ENCODE results near the gene KIF13A.

KIF13A gene

DNA sequence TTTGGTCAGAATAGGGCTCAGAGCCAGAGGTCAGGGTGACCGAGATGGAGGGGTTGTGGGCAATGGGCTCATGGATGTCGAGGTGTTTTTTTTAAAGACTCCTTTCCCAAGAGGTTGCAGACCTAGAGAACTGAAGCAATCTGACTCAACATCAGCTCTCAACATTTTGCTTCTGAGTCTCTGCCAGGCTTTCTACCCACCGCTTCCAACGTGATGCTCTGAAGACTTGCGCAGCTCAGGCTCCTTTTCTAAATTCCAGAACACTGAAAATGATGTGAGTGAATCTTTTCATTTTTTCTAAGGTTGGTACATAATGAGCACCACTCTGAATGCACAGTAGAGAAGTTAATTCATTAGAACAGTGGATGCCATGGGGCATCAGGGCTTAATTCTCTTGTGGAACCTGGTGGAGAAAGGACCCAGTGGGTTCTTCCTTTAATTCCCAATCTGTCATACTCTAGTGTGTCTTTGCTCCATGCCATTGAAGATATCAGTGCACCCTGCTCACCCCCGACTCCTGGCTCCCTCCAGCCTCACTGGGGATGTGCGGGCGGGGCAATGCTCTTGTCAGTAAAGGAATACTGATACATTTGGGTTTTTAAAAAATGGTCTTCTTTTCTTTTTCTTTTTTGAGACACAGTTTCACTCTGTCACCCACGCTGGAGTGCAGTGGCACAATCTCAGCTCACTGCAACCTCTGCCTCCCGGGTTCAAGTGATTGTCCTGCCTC lies 17.0 kb upstream of the KIF13A start:
- Histone ChIP-seq H3K36me3 (no peaks in the 10 kb centered on the region), H3K27me3 (no peaks in the 10 kb centered on the region), H3K27ac (no peak overlapping the region), H3K9me3 (replicated peaks in 1 of 11) (no peaks in the 10 kb centered on the region), H3K4me2 (no peak overlapping the region), H4K20me1 (no peaks in the 10 kb centered on the region), H3K9ac (no peak overlapping the region), H3K4me1 (peaks cover 0 to 3% (median 0%) of the 10 kb centered on the region in 10 experiments; a peak in 2 of 20 replicates), H3K4me3 (no peak overlapping the region)
- TF ChIP-seq Cebpa-rat (IDR thresholded peaks at IDR 0.05): no peak

DNA sequence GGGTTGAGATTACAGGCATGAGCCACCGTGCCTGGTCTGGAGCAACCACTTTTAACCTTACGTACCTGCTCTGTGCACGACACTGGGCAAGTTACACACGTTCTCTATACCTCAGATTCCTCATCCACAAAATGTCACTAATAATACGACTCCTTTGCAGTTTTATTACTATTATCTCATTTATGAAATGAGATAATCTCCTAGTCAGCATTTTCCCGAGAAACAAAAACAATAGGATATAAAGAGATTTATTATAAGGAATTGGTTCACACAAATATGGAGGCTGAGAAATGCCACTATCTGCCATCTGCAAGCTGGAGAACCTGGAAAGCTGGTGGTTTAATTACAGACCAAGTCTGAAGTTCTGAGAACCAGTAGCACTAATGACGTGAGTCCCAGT lies 12.0 kb upstream of the KIF13A start:
- no peak overlapping the region for H3K27ac ChIP-seq
- peaks cover 0 to 14% (median 0%) of the 10 kb centered on the region in 11 experiments; a peak in 2 of 22 replicates for H3K9me3 ChIP-seq (replicated peaks in 1 of 11)
- H3K36me3 ChIP-seq: no peaks in the 10 kb centered on the region
- no peak for TF ChIP-seq Cebpa-rat (IDR thresholded peaks at IDR 0.05)
- H4K20me1 ChIP-seq: no peaks in the 10 kb centered on the region
- H3K4me1 ChIP-seq: peaks cover under 1 to 37% (median 21%) of the 10 kb centered on the region in 10 experiments; a peak in 18 of 20 replicates
- no peak overlapping the region for H3K4me2 ChIP-seq
- no peak overlapping the region for H3K9ac ChIP-seq
- H3K4me3 ChIP-seq: no peak overlapping the region
- no peaks in the 10 kb centered on the region for H3K27me3 ChIP-seq

DNA sequence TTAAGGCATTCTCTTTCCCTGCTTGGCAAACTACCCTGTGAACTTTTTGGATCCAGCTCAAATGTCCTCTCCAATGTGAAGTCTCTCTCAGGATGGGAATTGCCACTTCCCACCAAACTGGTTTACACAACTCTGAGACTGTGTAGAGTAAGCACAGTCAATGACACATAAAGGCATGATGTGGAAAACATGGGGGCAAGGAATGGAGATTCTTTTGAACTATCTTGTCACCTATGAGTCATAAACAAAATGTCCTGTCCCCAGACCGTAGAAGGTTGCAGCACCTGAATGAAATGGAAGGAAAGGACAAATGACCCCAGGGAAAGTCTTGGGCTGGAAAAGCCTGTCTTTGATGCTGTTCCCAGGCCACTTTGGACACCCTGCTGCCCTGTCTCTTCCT lies 11.0 kb upstream of the KIF13A start:
- Histone ChIP-seq H3K4me2 (peak overlapping the region in 10 of 11 experiments; percentile 1 to 70 (median 46); a peak in 14 of 22 replicates), H3K9ac (no peak overlapping the region), H3K4me1 (peaks cover 9 to 47% (median 29%) of the 10 kb centered on the region in 10 experiments), H3K27me3 (no peaks in the 10 kb centered on the region), H3K27ac (peak overlapping the region in 2 of 11 experiments; percentile 12 to 31; a peak in 2 of 22 replicates), H3K9me3 (replicated peaks in 1 of 11) (peaks cover 0 to 18% (median 0%) of the 10 kb centered on the region in 11 experiments; a peak in 3 of 22 replicates), H3K4me3 (no peak overlapping the region), H3K36me3 (no peaks in the 10 kb centered on the region), H4K20me1 (no peaks in the 10 kb centered on the region)
- TF ChIP-seq Cebpa-rat (IDR thresholded peaks at IDR 0.05): no peak

DNA sequence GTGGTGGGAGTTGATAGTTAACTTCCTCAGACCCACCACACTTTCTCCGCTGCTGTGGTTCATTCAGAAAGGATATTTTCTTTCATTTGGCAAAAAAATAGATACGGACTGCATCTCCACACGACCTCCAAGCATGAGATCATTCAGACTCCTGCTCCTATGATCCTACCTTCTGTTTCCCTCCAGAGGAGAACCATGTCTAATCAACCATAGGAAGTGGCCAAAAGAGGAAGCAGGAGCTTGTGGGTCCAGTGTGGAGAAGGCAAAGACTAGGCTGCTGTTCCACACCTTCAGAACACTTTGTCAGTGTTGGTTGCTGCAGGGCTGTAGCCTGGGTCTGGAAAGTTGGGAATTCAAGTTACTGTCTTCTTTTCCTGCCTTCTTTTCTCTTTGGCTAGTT lies 10.6 kb upstream of the KIF13A start:
- H4K20me1 ChIP-seq: no peaks in the 10 kb centered on the region
- no peaks in the 10 kb centered on the region for H3K36me3 ChIP-seq
- TF ChIP-seq Cebpa-rat (IDR thresholded peaks at IDR 0.05): no peak
- H3K9me3 ChIP-seq (replicated peaks in 1 of 11): peaks cover 0 to 18% (median 0%) of the 10 kb centered on the region in 11 experiments; a peak in 3 of 22 replicates
- no peak overlapping the region for H3K4me3 ChIP-seq
- H3K9ac ChIP-seq: no peak overlapping the region
- no peaks in the 10 kb centered on the region for H3K27me3 ChIP-seq
- H3K4me2 ChIP-seq: peak overlapping the region in 10 of 11 experiments; percentile 1 to 70 (median 46); a peak in 15 of 22 replicates
- H3K27ac ChIP-seq: peak overlapping the region in 4 of 11 experiments; percentile 7 to 31 (median 11); a peak in 6 of 22 replicates
- H3K4me1 ChIP-seq: peaks cover 13 to 51% (median 33%) of the 10 kb centered on the region in 10 experiments

DNA sequence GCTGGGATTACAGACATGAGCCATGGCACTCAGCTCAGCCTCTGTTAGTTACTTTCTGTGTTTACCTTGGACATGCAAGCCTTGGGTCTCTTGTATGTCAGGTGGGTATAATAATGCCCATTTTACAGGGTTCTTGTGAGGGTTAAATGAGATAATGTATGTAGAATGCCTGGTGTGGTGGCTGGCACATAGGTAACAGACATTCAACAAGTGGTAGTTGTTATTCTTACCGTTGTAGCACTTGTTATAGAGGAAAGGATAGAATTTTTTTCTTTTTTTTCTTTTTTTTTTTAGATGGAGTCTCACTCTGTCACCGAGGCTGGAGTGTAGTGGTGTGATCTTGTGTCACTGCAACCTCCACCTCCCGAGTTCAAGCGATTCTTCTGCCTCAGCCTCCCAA lies 8.0 kb upstream of the KIF13A start:
- TF ChIP-seq Cebpa-rat (IDR thresholded peaks at IDR 0.05): no peak

DNA sequence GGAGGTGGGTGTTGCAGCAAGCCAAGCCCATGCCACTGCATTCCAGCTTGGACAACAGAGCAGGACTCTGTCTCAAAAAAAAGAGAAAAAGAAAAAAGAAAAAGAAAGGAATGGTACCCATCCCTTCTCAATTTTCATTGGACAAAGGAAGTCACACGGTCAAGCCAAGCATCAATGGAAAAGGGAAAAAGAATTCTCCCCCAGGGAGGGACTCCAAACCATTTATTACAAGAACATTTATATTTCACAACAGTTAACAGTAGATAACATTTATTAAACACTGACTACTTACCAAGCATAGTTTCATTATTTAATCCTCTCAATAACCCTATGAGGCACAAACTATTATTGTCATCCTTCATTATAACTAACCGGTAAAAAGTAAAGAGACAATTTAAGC lies 6.6 kb upstream of the KIF13A start:
- Histone ChIP-seq H3K27ac (peak overlapping the region; percentile 35 to 96 (median 91); a peak in 21 of 22 replicates), H3K9me3 (replicated peaks in 1 of 11) (peaks cover 0 to 18% (median 0%) of the 10 kb centered on the region in 11 experiments; a peak in 3 of 22 replicates), H4K20me1 (no peaks in the 10 kb centered on the region), H3K4me2 (peak overlapping the region; percentile 19 to 94 (median 75); a peak in 21 of 22 replicates), H3K9ac (peak overlapping the region in 10 of 11 experiments; percentile 31 to 80 (median 74); a peak in 18 of 22 replicates), H3K4me1 (peaks cover 27 to 91% (median 65%) of the 10 kb centered on the region in 10 experiments), H3K27me3 (no peaks in the 10 kb centered on the region), H3K36me3 (no peaks in the 10 kb centered on the region), H3K4me3 (no peak overlapping the region)
- no peak for TF ChIP-seq Cebpa-rat (IDR thresholded peaks at IDR 0.05)

More for the DNA sequence above, 8.0 kb upstream of the KIF13A start:
- no peaks in the 10 kb centered on the region for H3K27me3 ChIP-seq
- H4K20me1 ChIP-seq: no peaks in the 10 kb centered on the region
- H3K4me2 ChIP-seq: 0 out of 22 replicates have a peak overlapping the region, but pooled peaks of 1 of the 11 experiments have one; percentile 0
- no peak overlapping the region for H3K4me3 ChIP-seq
- H3K4me1 ChIP-seq: peaks cover 23 to 77% (median 59%) of the 10 kb centered on the region in 10 experiments
- no peak overlapping the region for H3K9ac ChIP-seq
- no peaks in the 10 kb centered on the region for H3K36me3 ChIP-seq
- peak overlapping the region in 8 of 11 experiments; percentile 9 to 96 (median 90); a peak in 12 of 22 replicates for H3K27ac ChIP-seq
- peaks cover 0 to 18% (median 0%) of the 10 kb centered on the region in 11 experiments; a peak in 3 of 22 replicates for H3K9me3 ChIP-seq (replicated peaks in 1 of 11)

DNA sequence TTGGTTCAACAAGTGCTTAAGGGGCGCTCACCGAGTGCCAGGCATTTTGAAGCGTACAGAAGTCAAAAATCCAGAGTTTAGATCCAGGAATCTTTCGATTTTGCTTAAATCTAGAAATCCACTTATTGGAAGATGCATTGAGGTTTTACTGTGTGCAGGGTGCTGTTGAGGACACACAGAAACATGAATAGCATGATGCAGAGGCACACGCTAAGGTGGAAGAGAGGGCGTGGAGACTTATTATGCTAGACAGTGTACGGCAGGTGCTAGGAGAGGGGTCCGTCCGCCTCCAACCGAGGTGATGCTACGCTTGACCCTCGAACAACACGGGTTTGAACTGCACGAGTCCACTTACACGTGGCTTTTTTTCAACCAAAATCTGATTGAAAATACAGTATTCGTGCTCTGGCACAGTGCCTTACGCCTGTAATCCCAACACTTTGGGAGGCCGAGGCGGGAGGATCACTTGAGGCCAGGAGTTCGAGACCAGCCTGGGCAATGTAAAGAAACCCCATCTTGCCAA lies 1.0 kb upstream of the KIF13A start:
- Histone ChIP-seq H3K9me3 (replicated peaks in 1 of 11) (no peaks in the 10 kb centered on the region), H3K36me3 (peaks cover 0 to 10% (median 6%) of the 10 kb centered on the region in 11 experiments; a peak in 8 of 22 replicates), H3K27ac (peak overlapping the region; percentile 80 to 95 (median 91); a peak in 21 of 22 replicates), H3K27me3 (peaks cover 0 to 27% (median 21%) of the 10 kb centered on the region in 11 experiments; a peak in 15 of 22 replicates), H4K20me1 (peaks cover 5 to 36% (median 28%) of the 10 kb centered on the region in 11 experiments; a peak in 19 of 22 replicates), H3K4me1 (peaks cover 33 to 84% (median 73%) of the 10 kb centered on the region in 10 experiments), H3K4me2 (peak overlapping the region; percentile 77 to 98 (median 94)), H3K9ac (peak overlapping the region; percentile 86 to 95 (median 91); a peak in 21 of 22 replicates), H3K4me3 (peak overlapping the region; percentile 77 to 90 (median 85))
- no peak for TF ChIP-seq Cebpa-rat (IDR thresholded peaks at IDR 0.05)

DNA sequence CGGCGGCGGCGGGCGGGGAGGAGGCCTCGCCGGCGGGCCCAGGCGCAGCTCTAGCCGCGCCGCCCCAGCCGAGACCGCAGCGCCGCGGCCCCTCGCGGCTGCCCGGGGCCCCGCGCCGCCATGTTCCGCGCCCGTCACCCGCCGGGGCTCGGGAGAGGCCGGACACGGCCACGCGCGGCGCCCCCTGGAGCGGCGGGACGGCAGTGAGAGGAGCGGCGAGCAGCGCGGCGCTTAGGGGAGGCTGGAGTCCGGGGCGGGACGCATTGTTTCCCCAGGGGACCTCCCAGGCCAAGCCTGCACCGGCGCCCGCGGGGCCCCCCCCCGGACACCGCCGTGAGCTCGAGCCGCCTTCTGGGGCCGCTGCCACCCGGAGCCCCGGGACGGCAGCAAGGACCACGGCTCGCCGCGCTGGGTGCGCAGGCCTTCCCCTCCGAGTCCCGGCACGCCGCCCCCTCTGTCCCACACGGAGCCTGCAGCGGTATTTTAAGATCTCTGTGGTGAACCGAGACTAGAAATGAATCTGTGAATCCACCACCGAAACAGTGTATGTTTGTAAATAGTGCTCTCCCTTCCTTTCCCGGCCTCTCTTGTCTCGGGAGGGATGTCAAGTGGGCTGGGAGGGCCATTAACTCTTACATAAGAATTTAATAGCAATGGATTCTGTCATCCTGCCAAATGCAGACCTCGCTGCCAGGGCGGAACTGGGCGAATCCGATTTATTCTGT lies 424 bp upstream of the KIF13A start:
- H3K36me3 ChIP-seq: peaks cover 0 to 12% (median 6%) of the 10 kb centered on the region in 11 experiments; a peak in 8 of 22 replicates
- no peaks in the 10 kb centered on the region for H3K9me3 ChIP-seq (replicated peaks in 1 of 11)
- peaks cover 28 to 78% (median 68%) of the 10 kb centered on the region in 10 experiments for H3K4me1 ChIP-seq
- H3K9ac ChIP-seq: peak overlapping the region; percentile 86 to 95 (median 91)
- peak overlapping the region; percentile 80 to 95 (median 91) for H3K27ac ChIP-seq
- H3K4me3 ChIP-seq: peak overlapping the region; percentile 77 to 90 (median 85)
- TF ChIP-seq Cebpa-rat (IDR thresholded peaks at IDR 0.05): no peak
- peak overlapping the region; percentile 77 to 98 (median 94) for H3K4me2 ChIP-seq
- peaks cover 0 to 27% (median 21%) of the 10 kb centered on the region in 11 experiments; a peak in 15 of 22 replicates for H3K27me3 ChIP-seq
- peaks cover 5 to 39% (median 30%) of the 10 kb centered on the region in 11 experiments; a peak in 19 of 22 replicates for H4K20me1 ChIP-seq
